GM13976 (cell line): Measurements from ENCODE around the gene FAM216B.

Experiments
- DNase-seq: peaks from one replicate; pipeline ENCODE4 v3.0.0; 2012; ENCODE audit warnings: low spot score
- in situ Hi-C: fragments of 300-500 bp; cut with MboI; formaldehyde crosslinking; loops from one replicate; pipeline ENCODE4 v1.12.0; 2022; ENCODE audit warnings: low sequenced_read_pairs, mixed read lengths, inconsistent platforms; ENCODE audit not compliant: unreplicated experiment
- TF ChIP-seq, protein P1 (sequence below): IDR thresholded peaks from 2 replicates; pipeline ENCODE4 v1.5.1; 2012; ENCODE audit warnings: borderline replicate concordance, mild to moderate bottlenecking; ENCODE audit not compliant: insufficient read depth; ENCODE audit errors: extremely low read depth, missing control alignments, control extremely low read depth

Gene FAM216B

GRCh38 chr13:42754801-42755510 is 26.4 kb upstream of the FAM216B start:
- TF ChIP-seq, protein P1, sequence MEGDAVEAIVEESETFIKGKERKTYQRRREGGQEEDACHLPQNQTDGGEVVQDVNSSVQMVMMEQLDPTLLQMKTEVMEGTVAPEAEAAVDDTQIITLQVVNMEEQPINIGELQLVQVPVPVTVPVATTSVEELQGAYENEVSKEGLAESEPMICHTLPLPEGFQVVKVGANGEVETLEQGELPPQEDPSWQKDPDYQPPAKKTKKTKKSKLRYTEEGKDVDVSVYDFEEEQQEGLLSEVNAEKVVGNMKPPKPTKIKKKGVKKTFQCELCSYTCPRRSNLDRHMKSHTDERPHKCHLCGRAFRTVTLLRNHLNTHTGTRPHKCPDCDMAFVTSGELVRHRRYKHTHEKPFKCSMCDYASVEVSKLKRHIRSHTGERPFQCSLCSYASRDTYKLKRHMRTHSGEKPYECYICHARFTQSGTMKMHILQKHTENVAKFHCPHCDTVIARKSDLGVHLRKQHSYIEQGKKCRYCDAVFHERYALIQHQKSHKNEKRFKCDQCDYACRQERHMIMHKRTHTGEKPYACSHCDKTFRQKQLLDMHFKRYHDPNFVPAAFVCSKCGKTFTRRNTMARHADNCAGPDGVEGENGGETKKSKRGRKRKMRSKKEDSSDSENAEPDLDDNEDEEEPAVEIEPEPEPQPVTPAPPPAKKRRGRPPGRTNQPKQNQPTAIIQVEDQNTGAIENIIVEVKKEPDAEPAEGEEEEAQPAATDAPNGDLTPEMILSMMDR, result no peak
- in situ Hi-C loops, result no loop called here
- DNase-seq, result no peak

GRCh38 chr13:42757678-42758420 is 23.5 kb upstream of the FAM216B start:
- in situ Hi-C loops, result no loop called here
- no peak for DNase-seq
- TF ChIP-seq, protein P1, result no peak

GRCh38 chr13:42758515-42758914 is 22.9 kb upstream of the FAM216B start:
- in situ Hi-C loops, result no loop called here
- DNase-seq, result no peak
- TF ChIP-seq, protein P1, result no peak

GRCh38 chr13:42760951-42761350 is 20.4 kb upstream of the FAM216B start:
- TF ChIP-seq, protein P1, result no peak
- in situ Hi-C loops, result no loop called here
- no peak for DNase-seq

DNA sequence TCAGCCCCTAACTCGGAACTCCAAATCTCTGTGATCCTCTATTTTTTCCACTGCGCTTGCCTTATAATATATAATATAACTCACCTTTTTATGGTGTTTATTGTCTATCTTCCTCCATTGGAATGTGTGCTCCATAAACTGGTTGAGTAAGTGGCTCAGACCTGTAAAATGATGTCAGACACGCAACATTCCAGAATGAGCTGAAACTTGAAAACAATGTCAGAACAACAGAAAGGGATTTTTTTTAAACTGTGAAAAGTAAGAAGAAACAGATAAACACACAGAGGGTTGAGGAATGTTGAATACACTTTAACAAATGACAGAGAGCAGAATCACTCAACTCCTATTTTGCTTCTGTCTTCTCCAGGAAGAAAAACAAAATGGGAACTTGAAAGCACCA is 19.1 kb upstream of the FAM216B start:
- TF ChIP-seq, protein P1, result no peak
- in situ Hi-C loops, result no loop called here
- DNase-seq, result no peak

GRCh38 chr13:42762917-42763316 is 18.5 kb upstream of the FAM216B start:
- in situ Hi-C loops, result no loop called here
- DNase-seq, result no peak
- TF ChIP-seq, protein P1, result no peak
